Activated T-cell treated with anti-CD3 and anti-CD28 coated beads for 1 hour (primary cell): ENCODE measurements around the gene TRIM34.
"Not testable (repeated sequence)": the region's sequence is repeated elsewhere in the genome, so short reads cannot be mapped to it uniquely, and the experiment has no call there.

Experiments
- DNase-seq: peaks from one replicate; pipeline ENCODE4 v3.0.0-alpha.2; 2020; ENCODE audit warnings: low read depth

Gene TRIM34

GRCh38 chr11:5684036-5684645 is 59.3 kb downstream of the TRIM34 start:
- DNase-seq = no peak

GRCh38 chr11:5684646-5685362 is 60.0 kb downstream of the TRIM34 start, which contains the start of gene TRIM5:
TRIM5 (minus strand) TSS chr11:5685074; CDS start chr11:5680177, 4,897 bp downstream.
- DNase-seq = peak; percentile 61

GRCh38 chr11:5686426-5686825 is 61.6 kb downstream of the TRIM34 start:
- DNase-seq = no peak

- no peak for DNase-seq
Observed at GRCh38 chr11:5688482-5688881, 63.7 kb downstream of the TRIM34 start.

- peak; percentile 26 for DNase-seq
Observed at GRCh38 chr11:5689551-5689983, 64.8 kb downstream of the TRIM34 start, which contains the start of gene TRIM22. TRIM22 (plus strand) TSS chr11:5689790; CDS start chr11:5696233, 6,443 bp downstream.

GRCh38 chr11:5690216-5690615 is 65.4 kb downstream of the TRIM34 start:
- no peak for DNase-seq

- DNase-seq = no peak
Observed at GRCh38 chr11:5690736-5691135, 65.9 kb downstream of the TRIM34 start.

GRCh38 chr11:5691238-5691963 is 66.6 kb downstream of the TRIM34 start:
- DNase-seq = not testable (repeated sequence)

- no peak for DNase-seq
Observed at GRCh38 chr11:5691964-5692361, 67.2 kb downstream of the TRIM34 start.
